ENCODE measurements around the gene CYB5D1.
A peak's percentile ranks its signal among the peaks of the same experiment; 100 is the strongest.
"Not testable (repeated sequence)": the region's sequence is repeated elsewhere in the genome, so short reads cannot be mapped to it uniquely, and the experiment has no call there.

The CYB5D1 gene, protein sequence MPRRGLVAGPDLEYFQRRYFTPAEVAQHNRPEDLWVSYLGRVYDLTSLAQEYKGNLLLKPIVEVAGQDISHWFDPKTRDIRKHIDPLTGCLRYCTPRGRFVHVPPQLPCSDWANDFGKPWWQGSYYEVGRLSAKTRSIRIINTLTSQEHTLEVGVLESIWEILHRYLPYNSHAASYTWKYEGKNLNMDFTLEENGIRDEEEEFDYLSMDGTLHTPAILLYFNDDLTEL

DNA sequence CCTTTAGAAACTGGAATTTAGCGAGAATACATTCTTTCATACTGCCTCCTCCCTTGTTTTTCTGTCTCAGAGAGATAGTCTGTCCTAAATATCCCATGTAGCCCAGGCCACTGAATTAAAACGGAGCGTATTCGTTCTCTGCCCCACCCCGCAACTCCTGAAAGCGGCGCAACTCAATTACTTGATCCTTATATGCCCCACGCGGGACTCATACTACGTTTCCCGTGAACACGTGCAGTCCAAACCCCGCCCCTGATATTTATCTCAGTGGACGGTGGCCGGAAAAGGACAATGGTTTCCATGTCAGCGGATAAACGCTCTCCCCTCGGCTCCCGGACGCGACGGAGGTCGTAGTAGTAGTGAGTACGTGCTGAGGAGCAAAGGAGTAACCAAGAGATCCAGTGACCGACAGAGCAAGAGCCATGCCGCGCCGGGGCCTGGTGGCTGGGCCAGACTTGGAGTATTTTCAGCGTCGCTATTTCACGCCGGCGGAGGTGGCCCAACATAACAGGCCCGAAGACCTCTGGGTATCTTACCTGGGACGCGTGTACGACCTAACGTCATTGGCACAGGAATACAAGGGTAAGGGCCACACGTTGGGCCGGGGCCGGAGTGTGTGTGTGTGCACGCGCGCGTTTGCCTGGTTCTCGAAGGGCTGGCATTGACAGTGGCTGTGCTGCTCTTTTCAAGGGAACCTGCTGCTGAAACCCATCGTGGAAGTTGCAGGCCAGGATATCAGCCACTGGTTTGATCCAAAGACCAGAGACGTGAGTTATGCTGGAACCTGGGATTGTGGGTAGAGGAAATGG is at the start of gene CYB5D1:
TSS of gene CYB5D1 (plus strand) at position 291 of the 809 bp plus-strand sequence. CDS start at position 423, 132 bp downstream.
- DNase-seq (ENCODE audit: low spot score) = peak; percentile 63

DNA sequence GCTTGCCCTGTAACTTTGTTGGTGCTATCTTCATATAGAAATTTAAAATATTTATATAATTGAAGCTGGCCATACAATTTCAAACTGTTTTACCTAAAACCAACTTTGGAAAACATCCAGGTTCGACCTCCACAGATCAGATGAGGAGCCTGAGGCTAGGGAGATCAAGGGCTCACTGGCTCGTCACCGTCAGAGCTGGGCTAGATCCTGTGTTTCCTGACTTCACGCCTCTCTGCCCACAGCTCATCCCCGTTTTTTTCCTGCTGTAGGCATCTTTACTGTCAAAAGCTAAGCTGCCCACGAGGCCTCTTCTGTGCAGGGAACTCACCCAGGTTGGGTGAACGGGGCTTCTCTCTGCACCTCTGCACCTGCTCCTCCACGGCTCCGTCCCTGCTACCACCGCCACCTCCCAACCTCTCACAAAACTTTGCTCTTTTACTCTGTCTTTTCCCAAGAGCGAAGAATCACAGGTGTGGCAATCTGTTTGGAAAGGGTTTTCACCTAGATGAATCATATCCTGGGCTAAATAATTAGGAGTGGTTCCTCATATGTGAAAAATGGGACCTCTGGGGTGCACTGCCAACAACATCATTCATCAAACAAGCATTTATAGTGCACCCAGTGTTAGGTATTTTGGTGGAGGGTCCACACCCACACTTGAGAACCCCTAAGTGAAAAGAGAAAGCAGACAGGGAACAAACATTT is 48.6 kb upstream of the CYB5D1 start:
- no peak for DNase-seq (ENCODE audit: low spot score)

DNA sequence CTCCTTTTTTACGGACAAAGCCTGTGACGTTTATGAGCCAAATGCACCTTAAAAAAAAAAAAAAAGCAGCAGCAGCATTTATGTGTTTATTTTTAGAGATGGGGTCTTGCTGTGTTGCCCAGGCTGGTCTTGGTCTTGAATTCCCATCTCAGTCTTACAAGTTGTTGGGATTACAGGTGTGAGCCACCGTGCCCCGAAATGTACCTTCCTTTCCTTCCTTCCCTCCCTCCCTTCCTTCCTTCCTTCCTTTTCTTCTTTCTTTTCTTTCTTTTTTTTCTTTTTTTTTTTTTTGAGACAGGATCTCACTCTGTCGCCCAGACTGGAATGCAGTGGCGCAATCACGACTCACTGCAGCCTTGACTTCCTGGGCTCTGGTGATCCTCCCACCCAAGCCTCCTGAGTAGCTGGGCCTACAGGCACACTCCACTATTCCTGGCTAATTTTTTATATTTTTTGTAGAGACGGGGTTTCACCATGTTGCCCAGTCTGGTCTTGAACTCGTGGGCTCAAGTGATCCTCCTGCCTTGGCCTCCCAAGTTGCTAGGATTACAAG is 47.9 kb upstream of the CYB5D1 start:
- not testable (repeated sequence) for DNase-seq (ENCODE audit: low spot score)

DNA sequence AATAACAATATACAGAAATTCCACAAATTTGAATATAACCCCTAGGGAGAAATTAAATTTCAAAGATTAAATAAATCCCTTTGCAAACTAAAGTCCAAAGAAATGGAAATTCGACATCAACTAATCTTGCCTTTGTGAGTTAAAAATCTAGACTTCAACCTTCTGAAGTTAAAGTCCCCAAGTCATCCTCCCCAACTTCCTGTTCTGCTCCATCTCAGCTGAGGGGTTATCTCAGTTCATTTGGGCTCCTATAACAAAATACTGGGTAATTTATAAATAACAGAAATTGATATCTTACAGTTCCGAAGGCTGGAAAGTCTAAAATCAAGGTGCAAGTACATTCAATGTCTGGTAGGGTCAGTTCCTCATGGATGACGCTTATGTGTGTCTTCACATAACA is 46.6 kb upstream of the CYB5D1 start:
- no peak for DNase-seq (ENCODE audit: low spot score)

DNA sequence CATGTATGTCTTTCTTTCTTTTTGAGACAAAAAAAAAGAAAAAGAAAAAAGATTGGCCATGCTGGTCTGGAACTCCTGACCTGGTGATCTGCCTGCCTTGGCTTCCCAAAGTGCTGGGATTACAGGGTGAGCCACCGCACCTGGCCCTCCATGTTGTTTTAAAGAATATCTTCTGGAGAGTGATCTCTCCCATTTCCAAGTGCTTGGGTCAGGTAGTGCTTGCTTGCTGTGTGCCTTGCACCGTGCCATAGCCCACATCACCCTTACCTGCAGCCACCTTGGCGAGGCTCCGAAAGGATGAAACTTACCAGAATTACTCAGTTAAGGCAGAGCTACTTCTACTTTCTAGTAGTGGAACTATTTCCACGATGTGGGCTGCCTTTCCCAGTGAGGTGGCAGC is 42.8 kb upstream of the CYB5D1 start:
- no peak for DNase-seq (ENCODE audit: low spot score)

DNA sequence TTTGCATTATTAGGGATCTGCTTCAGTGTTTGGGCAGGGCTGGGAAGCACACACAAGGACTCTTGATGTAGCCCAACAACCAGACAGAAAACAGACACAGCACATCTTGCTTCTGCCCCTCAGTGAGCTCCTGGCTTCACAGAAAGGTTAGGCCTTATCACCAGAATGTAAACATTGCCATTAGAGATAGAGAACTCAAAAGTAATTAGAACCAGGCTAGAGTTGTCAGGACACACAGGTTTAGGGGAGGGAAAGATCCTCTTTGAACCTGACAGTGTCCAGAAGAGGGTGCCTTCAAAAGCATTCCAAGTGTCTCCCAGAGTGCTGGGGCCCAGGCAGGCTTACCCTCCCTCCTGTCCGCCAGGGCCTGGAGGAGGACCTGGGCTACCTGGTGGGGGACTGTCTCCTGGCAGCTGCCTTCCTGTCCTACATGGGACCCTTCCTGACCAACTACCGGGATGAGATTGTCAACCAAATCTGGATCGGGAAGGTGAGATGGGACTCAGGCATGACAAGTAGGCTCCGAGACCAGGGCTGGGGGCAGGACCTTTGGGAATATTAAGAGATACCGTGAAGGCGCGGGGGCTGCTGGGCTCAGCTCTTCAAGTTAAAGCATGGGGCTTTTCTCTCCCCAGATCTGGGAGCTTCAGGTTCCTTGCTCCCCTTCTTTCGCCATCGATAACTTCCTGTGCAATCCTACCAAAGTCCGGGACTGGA is 40.7 kb upstream of the CYB5D1 start:
- no peak for DNase-seq (ENCODE audit: low spot score)

DNA sequence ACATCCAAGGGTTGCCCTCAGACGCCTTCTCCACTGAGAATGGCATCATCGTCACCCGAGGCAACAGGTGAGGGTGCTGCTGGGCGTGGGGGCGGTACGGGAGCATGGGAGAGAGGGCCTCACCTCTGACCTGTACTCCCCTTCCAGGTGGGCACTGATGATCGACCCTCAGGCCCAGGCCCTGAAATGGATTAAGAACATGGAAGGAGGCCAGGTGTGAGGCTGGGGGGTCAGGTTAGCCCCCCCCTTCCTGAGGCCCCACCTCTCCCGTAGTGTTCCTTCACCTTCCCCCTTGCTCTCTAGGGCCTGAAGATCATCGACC is 40.2 kb upstream of the CYB5D1 start:
- DNase-seq (ENCODE audit: low spot score) = no peak

DNA sequence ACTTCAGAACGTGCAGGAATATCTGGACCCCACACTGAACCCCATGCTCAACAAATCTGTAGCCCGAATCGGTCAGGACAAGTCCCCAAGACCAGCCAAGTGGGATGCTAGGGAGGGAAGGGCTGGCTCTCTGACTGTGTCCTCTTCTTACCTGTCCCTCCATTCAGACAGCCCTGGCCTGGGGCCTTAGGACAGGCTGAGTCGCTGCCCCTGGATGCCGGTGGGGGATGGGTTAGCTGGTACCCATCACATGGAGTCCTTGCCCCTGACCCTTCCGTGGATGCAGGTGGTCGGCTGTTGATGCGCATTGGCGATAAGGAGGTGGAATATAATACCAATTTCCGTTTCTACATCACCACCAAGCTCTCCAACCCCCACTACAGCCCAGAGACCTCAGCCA is 39.8 kb upstream of the CYB5D1 start:
- DNase-seq (ENCODE audit: low spot score) = no peak

DNA sequence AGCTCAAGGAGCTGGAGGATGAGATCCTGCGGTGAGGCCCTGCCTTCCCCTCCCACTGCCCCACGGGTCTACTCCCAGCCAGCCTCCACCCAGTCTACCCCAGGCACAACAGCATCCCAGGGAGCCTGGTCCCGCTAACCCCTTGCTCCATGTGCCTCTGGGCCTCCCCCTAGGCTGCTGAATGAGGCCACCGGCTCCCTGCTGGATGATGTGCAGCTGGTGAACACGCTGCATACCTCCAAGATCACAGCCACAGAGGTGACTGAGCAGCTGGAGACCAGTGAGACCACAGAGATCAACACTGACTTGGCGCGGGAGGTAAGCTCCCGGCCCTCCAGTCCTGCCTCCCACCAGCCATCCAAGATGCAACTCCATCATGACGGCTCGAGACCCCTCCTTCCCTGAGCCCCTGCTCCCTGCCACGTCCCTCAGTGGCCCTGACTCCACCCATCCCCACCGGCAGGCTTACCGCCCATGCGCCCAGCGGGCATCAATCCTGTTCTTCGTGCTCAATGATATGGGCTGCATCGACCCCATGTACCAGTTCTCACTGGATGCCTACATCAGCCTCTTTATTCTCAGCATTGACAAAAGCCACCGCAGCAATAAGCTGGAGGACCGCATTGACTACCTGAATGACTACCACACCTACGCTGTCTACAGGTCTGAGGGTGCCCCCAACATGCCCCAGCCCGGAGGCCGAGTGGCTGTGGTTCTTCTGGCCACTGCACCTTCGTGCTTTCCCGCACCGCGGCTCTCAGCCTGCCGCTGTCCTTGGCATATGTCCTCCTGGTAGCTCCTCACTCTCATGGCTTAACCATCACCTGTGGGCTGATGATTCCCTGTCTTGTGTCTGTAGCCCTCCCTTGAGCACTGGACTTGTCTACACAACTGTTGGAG is 38.8 kb upstream of the CYB5D1 start:
- no peak for DNase-seq (ENCODE audit: low spot score)

DNA sequence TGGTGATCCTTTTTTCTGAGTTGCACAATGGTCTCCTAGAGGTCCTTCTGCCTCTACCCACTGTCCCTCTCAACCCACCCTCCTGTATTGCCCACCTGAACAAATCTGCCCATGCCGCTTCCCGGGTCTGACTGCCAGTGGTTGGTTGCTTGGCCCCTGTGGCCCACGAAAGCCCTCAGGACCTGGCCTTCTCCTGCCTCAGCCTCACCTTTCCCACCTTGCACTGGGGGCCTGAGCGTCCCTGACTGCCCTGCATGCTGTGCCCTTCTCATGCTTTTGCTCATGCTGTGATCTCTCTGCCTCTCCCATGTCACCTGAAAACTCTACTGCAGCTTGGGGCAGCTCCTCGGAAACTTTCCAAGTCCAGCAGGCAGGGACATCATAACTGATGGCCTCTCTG is 37.6 kb upstream of the CYB5D1 start:
- no peak for DNase-seq (ENCODE audit: low spot score)

DNA sequence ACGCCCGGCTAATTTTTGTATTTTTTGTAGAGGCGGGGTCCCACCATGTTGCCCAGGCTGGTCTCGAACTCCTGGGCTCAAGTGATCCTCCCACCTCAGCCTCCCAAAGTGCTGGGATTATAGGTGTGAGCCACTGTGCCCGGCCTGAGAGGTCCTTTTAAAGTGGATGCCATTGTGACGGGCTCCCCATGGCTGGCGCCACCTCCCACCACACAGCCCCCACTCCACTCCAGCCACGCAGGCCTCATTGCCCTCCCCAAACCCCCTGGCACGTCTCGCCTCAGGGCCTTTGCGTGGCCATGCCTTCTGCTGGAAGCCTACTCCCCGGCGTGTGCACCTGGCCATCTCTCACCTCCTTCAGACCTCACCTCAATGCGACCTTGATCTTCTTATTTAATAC is 35.7 kb upstream of the CYB5D1 start:
- no peak for DNase-seq (ENCODE audit: low spot score)

DNA sequence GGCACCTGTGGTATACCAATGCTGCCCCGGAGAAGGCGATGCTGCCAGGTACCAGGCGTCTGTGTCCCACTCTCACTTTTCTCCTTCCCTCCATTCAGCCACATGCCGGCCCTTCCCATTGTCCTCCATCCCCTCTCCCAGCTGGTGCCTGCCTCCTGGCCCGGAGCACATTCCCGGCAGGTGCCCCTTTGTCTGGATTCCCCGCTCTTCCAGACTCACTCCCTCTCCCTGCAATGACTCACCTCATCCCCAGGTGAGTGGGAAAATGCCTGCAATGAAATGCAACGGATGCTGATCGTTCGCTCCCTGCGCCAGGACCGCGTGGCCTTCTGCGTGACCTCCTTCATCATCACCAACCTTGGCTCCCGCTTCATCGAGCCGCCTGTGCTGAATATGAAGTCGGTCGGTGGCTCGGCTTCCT is 34.2 kb upstream of the CYB5D1 start:
- peak; percentile 69 for DNase-seq (ENCODE audit: low spot score)

DNA sequence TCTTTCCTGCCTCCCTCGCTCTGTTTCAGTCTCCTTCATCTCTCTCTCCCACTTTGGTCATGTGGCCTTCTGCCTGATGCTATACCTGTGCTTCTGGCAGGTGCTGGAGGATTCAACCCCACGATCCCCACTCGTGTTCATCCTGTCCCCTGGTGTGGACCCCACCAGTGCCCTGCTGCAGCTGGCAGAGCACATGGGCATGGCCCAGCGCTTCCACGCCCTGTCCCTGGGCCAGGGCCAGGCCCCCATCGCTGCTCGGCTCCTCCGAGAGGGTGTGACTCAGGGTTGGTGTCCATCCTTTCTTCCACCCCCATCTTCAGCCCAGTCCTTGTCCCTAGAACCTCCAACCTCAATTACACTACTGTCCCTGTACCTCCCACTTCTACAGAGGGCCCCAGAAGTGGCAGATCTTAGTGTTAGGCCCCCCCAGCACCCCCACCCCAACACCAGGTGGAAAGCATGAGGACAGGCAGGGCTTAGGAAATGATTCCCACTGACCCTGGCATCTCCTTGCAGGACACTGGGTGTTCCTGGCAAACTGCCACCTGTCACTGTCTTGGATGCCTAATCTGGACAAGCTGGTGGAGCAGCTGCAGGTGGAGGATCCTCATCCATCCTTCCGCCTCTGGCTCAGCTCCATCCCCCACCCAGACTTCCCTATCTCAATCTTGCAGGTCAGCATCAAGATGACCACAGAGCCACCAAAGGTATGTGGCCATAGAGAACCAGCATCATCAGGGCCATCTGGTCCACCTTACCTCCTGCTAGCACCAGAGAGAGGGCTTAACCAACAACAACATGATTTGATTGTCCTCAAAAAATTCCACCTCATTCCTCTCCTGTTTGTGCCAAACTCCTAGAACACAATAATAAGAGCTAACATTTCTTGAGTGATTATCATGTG is 33.5 kb upstream of the CYB5D1 start:
- DNase-seq (ENCODE audit: low spot score) = no peak

DNA sequence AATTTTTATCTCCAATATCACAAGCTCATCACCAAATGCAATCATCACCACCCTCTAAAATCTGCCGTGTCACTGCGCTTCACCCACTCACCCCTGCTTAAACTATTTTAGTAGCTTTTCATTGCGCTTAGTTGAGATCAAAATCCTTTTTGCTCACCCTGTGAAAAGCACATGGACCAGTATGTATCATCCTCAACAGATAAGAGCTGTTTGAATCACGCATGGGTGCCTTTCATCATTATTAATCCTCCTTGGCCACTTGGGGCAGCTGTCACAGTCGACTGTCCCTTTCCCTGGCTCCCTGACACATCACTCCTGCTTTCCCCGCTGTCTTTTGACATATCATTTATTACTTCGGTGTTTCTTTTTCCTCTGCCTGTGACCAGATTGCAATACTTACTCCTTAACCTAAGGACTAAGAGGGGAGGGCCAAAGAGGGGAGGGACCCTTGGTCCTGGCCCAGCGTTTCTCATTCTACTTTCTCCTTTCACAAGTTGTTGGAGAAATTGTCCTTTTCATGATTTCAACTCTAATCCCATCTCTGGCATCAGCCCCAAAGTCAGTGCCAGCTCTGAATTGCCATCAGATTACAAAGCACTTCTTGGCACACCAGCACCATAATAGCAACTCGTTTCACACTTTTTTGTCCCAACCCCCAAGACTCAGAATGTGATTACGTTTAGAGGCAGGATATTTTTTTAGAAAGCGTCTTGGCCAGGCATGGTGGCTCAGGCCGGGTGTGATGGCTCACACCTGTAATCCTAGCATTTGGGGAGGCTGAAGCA is 32.4 kb upstream of the CYB5D1 start:
- DNase-seq (ENCODE audit: low spot score) = no peak

DNA sequence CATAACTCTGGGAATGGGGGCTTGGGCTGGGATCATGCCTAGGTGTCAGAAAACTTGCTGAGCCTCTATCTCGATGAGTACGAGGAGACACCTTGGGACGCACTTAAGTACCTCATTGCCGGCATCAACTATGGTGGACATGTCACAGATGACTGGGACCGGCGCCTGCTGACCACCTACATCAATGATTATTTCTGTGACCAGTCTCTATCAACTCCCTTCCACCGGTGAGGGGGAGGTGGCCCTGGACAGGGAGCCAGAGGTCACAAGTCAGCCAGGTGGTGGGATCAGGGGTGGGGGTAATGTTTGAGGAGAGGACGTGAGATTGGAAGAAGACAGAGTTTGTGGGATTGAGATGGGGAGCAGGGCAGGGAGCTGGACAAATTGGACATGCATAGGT is 27.2 kb upstream of the CYB5D1 start:
- DNase-seq (ENCODE audit: low spot score) = no peak

DNA sequence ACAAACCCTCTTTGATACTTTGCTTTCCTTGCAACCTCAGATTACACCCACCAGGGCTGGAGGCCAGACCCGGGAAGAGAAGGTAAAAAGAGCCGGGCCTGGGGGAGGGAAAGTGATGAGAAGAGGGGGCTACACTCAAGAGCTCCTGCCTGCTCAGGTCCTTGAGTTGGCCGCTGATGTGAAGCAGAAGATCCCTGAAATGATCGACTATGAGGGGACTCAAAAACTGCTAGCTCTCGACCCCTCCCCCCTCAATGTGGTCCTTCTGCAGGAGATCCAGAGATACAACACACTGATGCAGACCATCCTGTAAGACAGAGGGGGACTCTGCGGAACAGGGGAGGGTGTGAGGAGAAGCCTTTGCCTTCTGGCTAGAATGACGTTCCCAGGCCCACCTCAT is 26.6 kb upstream of the CYB5D1 start:
- DNase-seq (ENCODE audit: low spot score) = no peak

DNA sequence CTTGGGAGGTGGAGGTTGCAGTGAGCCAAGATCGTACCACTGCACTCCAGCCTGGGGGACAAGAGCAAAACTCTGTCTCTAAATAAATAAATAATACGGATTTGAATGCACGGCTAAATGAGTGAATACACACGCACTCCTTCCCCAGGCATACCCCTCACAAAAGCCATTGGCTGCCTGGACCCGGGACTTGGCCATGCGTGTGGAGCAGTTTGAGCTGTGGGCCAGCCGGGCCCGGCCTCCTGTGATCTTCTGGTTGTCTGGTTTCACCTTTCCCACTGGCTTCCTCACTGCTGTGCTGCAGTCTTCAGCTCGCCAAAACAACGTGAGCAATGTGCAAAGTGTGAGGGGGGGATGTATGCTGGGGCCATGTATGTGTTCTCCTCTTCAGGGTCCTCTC is 25.4 kb upstream of the CYB5D1 start:
- DNase-seq (ENCODE audit: low spot score) = no peak

DNA sequence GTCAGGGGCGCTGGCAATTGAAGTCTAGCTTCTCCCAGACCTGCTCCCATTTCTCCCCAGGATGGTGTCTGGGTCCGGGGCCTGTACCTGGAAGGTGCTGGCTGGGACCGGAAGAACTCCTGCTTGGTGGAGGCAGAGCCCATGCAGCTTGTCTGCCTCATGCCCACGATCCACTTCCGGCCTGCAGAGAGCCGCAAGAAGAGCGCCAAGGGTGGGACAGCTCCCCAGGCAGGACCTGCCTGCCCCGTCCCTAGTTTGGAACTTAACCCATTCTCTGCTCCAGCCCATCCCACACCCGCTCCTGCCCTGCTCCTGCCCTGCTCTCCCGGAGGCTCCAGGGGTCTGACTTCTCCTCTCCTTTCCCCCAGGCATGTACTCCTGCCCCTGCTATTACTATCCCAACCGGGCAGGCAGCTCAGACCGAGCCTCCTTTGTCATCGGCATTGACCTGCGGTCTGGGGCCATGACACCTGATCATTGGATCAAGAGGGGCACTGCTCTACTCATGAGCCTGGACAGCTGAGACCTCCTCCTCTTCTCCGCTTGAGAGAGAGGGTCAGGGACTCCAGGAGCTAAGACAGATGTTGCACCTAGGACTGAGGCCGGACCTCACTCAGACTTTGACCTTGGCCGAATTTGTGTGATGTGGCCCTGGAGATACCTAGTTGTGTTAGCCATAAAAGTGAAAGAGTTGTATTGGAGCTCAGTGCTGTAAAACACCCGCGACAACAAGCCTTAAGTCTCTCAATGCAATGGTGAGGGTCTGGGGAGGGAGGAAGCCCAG is 24.6 kb upstream of the CYB5D1 start:
- no peak for DNase-seq (ENCODE audit: low spot score)

Measured in iPS-NIHi11 (cell line).